GM18502 (cell line): ENCODE measurements around the gene LY86.
"Not testable (repeated sequence)": the region's sequence is repeated elsewhere in the genome, so short reads cannot be mapped to it uniquely, and the experiment has no call there.

Source experiments
- ATAC-seq: cut with Tn5 transposase; IDR thresholded peaks from one replicate; pipeline ENCODE4 v1.9.1; 2021; ENCODE audit warnings: mild to moderate bottlenecking; ENCODE audit not compliant: unreplicated experiment, poor library complexity

The LY86 gene

GRCh38 chr6:6595025-6595424 lies 6.5 kb downstream of the LY86 start:
- ATAC-seq = no peak

DNA sequence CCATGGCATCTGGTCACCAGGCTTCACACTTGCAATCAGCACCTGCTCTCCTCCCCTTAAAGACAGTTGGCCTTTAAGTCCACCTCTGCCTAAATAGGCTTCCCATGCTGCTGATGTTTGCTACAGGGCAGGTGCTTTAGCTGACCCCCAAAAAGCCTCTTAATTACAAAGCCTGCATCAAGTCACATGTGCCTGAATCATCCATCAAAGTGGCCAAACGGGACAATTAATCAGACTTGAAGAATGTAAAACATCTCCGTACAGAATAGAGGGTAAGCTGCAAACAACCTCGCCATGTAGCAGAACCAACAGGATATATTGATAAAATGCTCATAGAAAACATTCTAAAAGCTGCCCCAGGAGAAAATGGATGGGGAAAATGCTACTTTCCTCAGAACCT lies 7.4 kb downstream of the LY86 start:
- no peak for ATAC-seq

GRCh38 chr6:6596529-6597328 lies 8.2 kb downstream of the LY86 start:
- ATAC-seq = no peak

DNA sequence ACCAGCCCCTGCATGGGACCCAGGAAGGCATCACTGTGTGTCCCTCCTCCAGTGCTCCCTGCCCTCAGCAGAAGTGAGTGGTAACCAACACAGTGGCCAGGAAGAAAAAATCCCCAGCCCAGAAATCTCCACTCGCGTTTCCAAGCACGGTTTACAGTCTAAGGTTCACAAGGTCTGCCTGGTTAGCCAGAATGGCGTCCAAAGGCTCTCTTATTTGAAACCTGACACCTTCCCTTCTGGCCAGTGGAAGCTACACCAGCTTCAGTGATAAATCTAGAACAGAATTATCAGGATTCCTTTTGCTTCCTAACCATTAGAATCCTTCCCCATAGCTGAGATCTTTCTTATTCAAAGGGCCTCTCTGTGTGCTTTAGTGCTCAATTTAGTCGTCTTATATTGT lies 9.2 kb downstream of the LY86 start:
- no peak for ATAC-seq

GRCh38 chr6:6599468-6599873 lies 11.0 kb downstream of the LY86 start:
- ATAC-seq = no peak

DNA sequence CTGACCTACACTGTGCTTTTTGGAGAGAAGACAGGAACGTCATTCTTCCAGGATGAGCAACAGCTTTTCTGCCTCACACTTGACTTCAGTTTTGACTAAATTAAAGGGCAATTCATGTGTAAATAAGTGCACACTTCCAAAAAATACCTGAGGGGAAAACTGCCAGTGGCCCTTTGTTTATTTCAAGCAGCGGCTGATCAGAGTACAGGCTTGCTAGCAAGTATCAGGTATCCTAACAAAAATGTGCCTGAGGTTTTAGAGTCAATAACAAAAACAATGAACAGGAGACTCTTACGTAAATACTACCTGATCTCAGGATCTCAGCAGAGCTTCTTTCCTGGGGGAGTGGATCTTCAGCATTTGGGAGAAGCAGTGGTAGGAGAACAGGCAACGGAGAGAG lies 12.4 kb downstream of the LY86 start:
- no peak for ATAC-seq

DNA sequence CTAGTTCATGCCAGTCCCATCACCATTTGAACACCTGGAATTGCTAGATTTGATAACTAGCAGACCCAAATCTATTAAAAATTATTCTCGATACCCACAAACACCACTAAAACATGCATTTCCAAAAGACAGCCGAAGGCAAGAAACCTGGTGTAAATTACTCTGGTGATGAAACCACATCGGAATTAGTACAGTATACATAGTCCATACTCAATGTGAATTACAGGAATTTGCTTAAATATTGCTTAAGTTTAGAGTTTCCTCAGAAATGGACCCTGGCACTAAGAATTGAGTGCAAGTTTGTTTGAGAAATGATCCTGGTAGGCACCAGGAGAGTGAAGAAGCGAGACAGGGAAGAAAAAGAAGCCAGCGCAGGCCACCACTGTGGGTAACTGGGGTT lies 13.7 kb downstream of the LY86 start:
- no peak for ATAC-seq

DNA sequence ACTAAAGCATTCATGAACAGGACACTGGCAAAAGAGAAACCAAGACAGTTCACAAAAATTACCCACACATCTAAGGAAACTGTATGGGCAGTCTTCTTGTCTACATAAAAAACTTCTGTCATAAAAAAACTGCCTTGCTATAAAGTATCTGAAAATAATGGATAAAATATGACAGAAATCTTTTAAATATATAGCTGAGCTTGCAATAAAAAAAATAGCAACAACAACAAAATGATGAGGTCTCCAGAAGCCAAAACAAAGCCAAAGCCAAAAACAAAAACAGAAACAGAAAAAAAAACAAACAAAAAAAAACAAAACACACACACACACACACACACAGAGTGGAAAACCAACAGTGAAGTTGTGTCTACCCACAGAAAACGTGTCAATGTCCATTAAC lies 14.8 kb downstream of the LY86 start:
- no peak for ATAC-seq

DNA sequence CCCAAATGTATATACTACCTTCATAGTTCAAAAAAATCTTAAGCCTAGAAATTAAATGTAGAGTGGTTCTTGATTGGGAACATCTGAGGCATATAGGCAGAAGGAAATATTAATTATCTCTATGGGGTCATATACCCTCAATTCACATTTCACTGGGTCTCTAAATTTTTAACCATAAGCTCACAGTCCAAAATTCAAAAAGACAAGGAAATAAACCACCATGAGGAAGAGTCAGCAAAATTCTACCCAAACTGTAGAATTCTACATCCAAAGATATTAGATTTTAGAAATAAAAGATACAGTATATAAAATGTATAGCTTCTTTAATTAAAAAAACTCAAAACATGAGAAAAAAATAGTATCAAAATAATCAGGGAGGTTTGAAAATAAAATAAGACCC lies 15.5 kb downstream of the LY86 start:
- no peak for ATAC-seq

DNA sequence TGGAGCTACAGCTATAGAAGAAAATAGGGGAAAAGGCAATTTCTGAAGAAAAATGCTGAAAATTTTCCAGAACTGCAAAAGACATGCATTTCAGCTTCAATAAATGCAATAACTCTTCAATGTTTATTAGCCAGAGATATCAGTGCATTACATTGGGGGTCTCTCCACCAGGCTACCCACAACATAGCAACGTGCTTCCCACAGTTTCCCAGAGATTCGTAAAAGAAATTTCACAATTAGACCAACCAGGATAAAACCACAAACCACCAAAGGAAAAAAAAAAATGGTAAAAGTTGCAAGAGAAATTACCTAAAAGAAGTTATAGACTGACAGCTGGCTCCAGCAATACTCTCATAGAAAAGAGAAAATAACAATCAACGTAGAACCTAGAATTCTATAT lies 16.0 kb downstream of the LY86 start:
- no peak for ATAC-seq

DNA sequence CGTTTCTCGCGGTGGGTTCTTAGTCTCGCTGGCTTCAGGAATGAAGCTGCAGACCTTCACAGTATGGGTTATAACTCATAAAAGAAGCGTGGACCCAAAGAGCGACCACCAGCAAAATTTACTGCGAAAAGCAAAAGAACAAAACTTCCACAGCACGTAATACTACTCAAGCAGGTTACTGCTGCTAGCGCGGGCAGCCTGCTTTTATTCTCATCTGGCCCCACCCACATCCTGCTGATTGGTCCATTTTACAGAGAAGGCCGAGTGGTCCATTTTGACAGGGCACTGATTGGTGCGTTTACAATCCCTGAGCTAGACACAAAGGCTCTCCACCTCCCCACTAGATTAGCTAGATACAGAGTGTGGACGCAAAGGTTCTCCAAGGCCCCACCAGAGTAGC lies 17.4 kb downstream of the LY86 start:
- no peak for ATAC-seq

- not testable (repeated sequence) for ATAC-seq
These were observed 18.0 kb downstream of the LY86 start for GRCh38 chr6:6606391-6607030.

DNA sequence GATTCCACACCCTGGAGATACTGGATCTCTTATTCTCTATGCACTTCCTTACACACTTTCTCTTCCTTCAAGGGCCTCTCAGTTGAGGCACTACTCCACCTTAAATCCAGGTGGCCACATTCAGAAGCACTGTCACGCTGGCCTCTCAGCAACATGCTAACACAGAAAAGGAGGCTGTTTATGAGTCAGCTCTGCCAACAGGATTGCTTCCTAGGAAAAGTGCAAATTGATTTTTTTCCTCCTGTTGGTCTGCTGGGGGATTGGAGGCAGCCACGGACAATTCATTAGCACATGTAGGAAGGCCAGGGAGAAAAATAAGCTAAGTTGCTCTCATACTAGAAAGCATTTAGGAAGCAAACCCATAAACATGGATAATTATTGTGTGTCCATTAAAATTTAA lies 20.9 kb downstream of the LY86 start:
- ATAC-seq = no peak

DNA sequence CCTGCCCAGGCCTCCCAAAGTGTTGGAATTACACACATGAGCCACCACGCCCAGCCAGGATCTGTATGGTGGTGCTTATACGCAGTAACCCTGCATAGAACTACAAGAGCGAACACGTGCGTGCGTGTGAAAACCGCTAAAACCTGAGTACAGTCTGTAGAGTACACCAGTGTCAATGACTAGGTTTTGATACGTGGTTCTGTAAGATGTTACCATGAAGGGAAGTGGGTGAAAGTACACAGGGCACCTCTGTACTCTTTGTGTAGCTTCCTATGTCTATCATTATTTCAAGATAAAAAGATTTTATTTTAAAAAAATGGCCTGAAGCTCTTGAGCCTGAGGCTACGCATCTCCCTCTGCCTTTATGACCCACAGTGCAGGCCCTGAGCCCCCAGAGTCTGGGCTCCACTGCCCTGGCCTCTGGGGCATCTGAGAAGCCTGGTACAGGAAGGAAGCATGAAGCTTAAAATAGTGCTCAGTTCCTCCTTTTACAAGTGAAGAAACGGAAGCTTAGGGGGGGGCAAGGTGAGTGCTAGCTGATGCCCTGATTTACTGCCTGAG lies 21.6 kb downstream of the LY86 start:
- ATAC-seq = peak; percentile 97

DNA sequence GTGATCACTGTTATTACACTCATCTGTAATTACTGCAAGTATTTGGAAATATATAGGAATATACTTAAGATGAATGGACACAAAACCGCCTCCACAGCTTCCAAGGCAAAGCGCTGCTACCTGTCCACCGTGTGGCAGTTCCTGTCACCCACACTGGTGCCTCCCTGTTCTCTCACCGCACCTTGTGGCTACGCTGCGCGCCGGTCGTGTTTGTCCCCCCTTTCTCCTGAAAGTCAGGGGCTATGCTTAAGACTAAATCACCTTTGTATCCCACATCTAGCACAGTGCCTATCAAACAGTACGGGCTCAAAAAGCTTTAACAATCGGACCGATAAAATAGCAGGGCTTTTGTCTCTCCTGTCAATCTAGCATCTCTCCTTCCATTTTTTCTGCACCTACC lies 23.0 kb downstream of the LY86 start:
- no peak for ATAC-seq

- no peak for ATAC-seq
These were observed 23.8 kb downstream of the LY86 start for GRCh38 chr6:6612308-6612707.

DNA sequence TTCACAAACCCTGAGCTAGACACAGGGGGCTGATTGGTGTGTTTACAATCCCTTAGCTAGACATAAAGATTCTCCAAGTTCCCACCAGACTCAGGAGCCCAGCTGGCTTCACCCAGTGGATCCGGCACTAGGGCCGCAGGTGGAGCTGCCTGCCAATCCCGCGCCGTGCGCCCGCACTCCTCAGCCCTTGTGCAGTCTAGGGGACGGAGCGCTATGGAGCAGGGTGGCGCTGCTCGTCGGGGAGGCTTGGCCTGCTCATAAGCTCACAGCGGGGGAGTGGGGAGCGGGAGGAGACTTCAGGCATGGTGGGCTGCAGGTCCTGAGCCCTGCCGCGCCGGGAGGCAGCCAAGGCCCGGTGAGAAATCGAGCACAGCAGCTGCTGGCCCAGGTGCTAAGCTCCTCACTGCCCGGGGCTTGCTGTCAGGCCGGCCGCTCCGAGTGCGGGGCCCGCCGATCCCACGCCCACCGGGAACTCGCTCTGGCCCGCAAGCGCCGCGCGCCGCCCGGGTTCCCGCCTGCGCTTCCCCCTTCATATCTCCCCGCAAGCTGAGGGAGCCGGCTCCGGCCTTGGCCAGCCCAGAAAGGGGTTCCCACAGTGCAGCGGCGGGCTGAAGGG lies 24.7 kb downstream of the LY86 start:
- ATAC-seq = not testable (repeated sequence)

DNA sequence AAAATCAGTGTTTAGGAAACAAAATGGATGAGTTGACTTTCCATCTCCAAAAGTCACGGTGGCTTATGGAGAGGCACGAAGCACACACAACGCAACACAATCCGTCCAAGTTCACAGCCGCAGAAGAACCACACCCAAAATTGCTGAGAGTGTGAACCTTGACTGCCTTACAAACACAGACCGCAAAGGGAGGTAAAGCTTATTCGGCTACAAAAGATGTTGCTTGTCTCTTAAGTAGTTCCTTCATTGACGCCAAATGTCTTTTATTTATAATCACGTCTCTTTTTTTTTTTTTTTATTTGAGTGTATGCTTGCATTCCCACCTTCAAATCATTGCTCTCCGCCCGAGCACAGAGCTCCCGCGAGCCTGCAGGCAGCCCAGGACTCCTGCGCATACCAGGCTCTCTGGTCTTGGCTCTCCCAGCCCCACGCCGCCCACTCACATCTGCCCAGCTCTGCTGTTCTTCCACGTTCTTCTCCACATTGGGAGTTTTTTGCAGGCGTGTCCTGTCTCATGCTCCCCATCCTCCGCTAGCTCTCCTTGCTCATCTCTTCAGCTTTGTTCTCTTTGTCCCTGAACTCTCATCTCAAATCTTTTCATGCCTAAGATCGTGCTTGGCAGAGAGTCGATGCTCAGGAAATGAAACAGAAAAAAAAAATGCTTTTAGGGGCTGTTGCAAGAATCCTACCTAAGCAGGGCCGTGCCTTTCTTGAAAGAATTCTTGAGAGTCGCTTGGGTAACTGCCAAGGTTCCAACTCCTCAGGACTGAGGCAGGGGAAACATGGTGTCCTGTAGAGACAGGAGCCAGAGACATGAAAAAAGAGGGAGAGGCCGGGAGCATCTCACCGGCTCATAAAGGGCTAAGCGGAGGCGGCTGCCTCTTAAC lies 25.8 kb downstream of the LY86 start:
- no peak for ATAC-seq

GRCh38 chr6:6614983-6615349 lies 26.4 kb downstream of the LY86 start:
- no peak for ATAC-seq

- ATAC-seq = peak; percentile 81
These were observed 28.1 kb downstream of the LY86 start for GRCh38 chr6:6616656-6617055.
